K562 (cell line): ENCODE data around the gene LCNL1. TPM values are rescaled to one million over a fixed set of nuclear protein-coding genes. Genes with fewer than 3 reads are reported as not detected.

Source experiments
- ARID4B ChIP-seq: sonication (generic); formaldehyde crosslinking; IDR thresholded peaks from 2 replicates; pipeline ENCODE4 v1.8.0; 2022; ENCODE audit warnings: mild to moderate bottlenecking, missing genetic modification reagents
- KAT7 ChIP-seq: sonication (generic); formaldehyde crosslinking; IDR thresholded peaks from 2 replicates; pipeline ENCODE4 v1.8.0; 2022; ENCODE audit warnings: missing genetic modification reagents, mild to moderate bottlenecking, borderline replicate concordance
- MBD2 ChIP-seq: sonication (generic); IDR thresholded peaks from 2 replicates; pipeline ENCODE4 v1.6.1; 2016; ENCODE audit warnings: low read depth, borderline replicate concordance
- SPI1 ChIP-seq: IDR thresholded peaks from 2 replicates; pipeline ENCODE4 v1.6.1; 2011; ENCODE audit warnings: low read depth, low read length, control low read depth, borderline replicate concordance
- ZNF780A ChIP-seq: fragments of 250-450 bp; sonication (Bioruptor Pico); IDR thresholded peaks from 2 replicates; pipeline ENCODE4 v1.5.0; 2021; ENCODE audit warnings: mild to moderate bottlenecking
- polyA plus RNA-seq, 8 experiments: library from polyadenylated mRNA; depleted of rRNA in 4 of 8; stranded (reverse) in 5 of 8; unstranded in 3 of 8; fragments of >200 nt; fragmentation: Nextera tagmentation in 2 of 8; fragmentation: Illumina TruSeq in 1 of 8; extraction: Ambion mirVana in 2 of 8; extraction: Trizol in 1 of 8; gene quantifications; 2 replicates each; pipeline versions ENCODE4 v1.2.1 to v1.2.3, GENCODE V29; 2011 to 2014; ENCODE audit warnings: inconsistent platforms in 1 of 8, missing spikeins in 1 of 8
- total RNA-seq, 7 experiments: library from RNA; depleted of rRNA in 6 of 7; stranded (reverse); fragments of >200 nt in 6 of 7; fragmentation: Illumina TruSeq in 2 of 7; extraction: Trizol in 2 of 7; gene quantifications; 2 replicates each; pipeline versions ENCODE4 v1.2.1 to v1.2.3, GENCODE V29; 2011 to 2021; ENCODE audit warnings: low replicate concordance in 1 of 7

The LCNL1 gene
- total and polyA plus RNA-seq, 9 of the 15 experiments (the other 6 are each of a cell fraction or from before 2014, with no cell fraction given), result 0.04 to 0.16 (median 0.04) TPM; not detected in 4

- TF ChIP-seq ARID4B (peak; percentile 53; the same call in 1 of the 2 replicates), ZNF780A (no peak), SPI1 (no peak), KAT7 (no peak), MBD2 (no peak)
Measured at GRCh38 chr9:136943291-136944211, 39.2 kb upstream of the LCNL1 start (continued).
